GM10266 (cell line): Measurements from ENCODE around the gene CIAO3.
"Not testable (repeated sequence)": the region's sequence is repeated elsewhere in the genome, so short reads cannot be mapped to it uniquely, and the experiment has no call there.

ENCODE experiments used
- DNase-seq: peaks from one replicate; pipeline ENCODE4 v3.0.0; 2012; ENCODE audit errors: extremely low spot score
- CTCF ChIP-seq: IDR thresholded peaks from 2 replicates; pipeline ENCODE4 v1.5.1; 2012; ENCODE audit warnings: mild to moderate bottlenecking, low read depth; ENCODE audit not compliant: control insufficient read depth, insufficient read depth; ENCODE audit errors: missing control alignments

The CIAO3 gene

DNA sequence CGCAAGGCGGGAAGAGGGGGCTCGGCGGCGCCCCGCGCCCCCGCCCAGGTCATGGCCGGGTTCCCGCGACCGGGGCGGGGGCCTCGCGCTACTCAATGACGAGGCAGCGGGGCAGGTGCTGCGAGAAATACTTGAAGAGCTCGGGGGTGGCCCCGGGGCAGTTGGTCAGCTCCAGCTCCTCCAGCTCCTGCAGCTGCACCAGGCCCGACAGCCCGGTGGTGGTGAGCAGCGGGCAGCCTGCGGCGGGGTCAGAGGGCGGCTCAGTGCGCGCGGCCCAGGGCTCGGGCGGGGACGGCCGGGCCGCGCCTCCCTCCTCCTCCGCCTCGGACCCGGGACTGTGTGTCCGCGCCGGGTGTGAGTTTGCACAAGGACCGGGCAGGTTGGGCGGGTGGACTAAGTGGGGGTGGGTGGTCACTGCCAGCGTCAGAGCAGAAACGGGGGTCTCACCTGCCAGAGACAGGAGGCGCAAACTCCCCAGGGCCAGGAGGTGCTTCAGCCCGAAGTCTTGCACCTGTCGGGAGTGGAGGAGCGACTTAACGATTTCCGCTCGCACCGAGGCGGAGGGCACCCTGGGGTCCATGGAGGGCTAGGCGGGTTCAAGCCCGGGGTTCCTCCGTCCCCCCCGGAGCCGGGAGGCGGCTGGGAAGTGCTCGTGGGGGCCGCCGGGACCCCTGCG lies 46.5 kb downstream of the CIAO3 start:
- TF ChIP-seq CTCF: no peak
- DNase-seq: no peak

DNA sequence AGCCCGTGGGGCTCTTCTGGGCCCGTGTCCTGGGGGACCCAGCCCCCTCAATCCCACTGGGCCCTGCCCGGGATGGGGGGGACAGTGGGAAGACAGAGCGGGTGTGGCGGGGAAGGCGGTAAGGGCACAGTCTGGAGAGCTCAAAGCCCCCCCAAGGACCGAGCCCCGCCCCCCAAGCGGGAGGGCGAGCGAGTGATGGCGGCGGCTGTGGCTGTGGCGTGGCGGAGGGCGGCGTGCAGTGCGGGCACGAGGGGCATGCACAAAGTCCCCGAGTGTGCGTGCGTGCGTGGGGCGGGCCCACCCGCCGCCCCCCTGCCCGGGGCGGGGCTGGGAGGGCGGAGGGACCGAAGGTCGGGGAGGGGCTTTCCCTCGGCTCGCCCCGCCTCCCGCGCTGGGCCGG lies 47.0 kb downstream of the CIAO3 start:
- TF ChIP-seq CTCF: no peak
- DNase-seq: no peak

DNA sequence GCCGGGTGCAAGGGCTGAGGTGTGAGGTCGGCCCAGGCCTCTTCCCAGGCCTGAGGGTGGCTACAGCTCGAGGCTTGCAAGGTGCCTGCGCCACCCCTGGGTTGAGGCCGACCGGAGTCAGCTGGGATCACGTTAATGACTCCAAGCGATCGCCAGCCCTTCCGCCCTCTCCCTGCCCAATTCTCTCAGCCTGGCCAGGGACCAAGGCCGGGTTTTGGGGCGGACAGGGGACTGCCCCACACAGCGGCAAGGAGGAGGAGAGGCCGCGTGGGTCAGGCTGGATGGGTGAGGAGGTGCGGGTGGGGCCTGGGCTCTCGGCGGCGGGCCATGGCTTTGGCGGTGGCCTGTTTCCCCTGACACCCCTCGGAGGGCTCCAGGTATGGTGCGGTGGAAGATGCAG lies 47.4 kb downstream of the CIAO3 start:
- no peak for TF ChIP-seq CTCF

GRCh38 chr16:692356-693108 lies 48.3 kb downstream of the CIAO3 start:
- no peak for TF ChIP-seq CTCF
- no peak for DNase-seq

More for the DNA sequence above, 47.4 kb downstream of the CIAO3 start:
- DNase-seq: no peak

DNA sequence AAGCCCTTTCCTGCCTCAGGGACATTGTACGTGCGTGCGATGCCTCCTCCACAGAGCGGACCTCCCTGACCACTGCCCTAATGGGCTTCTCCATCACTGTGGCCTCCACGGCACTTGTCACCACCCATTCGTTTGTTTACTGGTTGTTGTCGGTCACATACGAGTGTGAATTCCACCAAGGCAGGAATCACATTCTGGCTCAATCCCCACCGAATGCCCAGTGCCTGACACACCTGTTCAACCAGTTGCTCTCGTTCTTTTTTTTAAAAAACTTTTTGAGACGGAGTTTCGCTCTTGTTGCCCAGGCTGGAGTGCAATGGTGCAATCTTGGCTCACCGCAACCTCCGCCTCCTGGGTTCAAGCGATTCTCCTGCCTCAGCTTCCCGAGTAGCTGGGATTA lies 49.6 kb downstream of the CIAO3 start:
- not testable (repeated sequence) for DNase-seq

GRCh38 chr16:689175-689897 lies 51.5 kb downstream of the CIAO3 start:
- no peak for DNase-seq
- no peak for TF ChIP-seq CTCF

- no peak for TF ChIP-seq CTCF
- no peak for DNase-seq
These were observed 53.3 kb downstream of the CIAO3 start for GRCh38 chr16:687499-687898.
